Uterus (tissue), 4 donors: Measurements from ENCODE around the gene HERPUD2. TPM values are rescaled to one million over a fixed set of nuclear protein-coding genes. Genes with fewer than 3 reads are reported as not detected.

Experiments used
- DNase-seq, 2 donors: peaks; one replicate each; pipeline ENCODE4 v3.0.0-alpha.2; 2019 to 2020
- H3K27ac ChIP-seq, 2 donors: fragments of 200-600 bp; sonication (generic); 1 replicate in 1 of 2; 2 replicates in 1 of 2; pipeline ENCODE4 v1.5.1; 2016 to 2018
- H3K27me3 ChIP-seq, 2 donors: fragments of 200-600 bp; sonication (generic); one replicate each; pipeline ENCODE4 v1.5.1; 2018 to 2019; ENCODE audit warnings: control low read depth in 1 of 2
- H3K36me3 ChIP-seq, 2 donors: fragments of 200-600 bp; sonication (generic); one replicate each; pipeline ENCODE4 v1.5.1; 2019; ENCODE audit warnings: control low read depth in 1 of 2
- H3K4me1 ChIP-seq, 2 donors: fragments of 200-600 bp; sonication (generic); one replicate each; pipeline ENCODE4 v1.5.1; 2018 to 2019; ENCODE audit warnings: control low read depth in 1 of 2
- H3K4me3 ChIP-seq, 2 donors: fragments of 200-600 bp; sonication (generic); 1 replicate in 1 of 2; 2 replicates in 1 of 2; pipeline ENCODE4 v1.5.1; 2018 to 2019; ENCODE audit warnings: mild to moderate bottlenecking in 1 of 2
- H3K9me3 ChIP-seq, 2 donors: fragments of 200-600 bp; sonication (generic); one replicate each; pipeline ENCODE4 v1.5.1; 2019; ENCODE audit warnings: control low read depth in 1 of 2
- POLR2A ChIP-seq, 2 donors: fragments of 450-650 bp; IDR thresholded peaks; one replicate each; pipeline ENCODE4 v1.6.1; 2016; ENCODE audit warnings: antibody characterized with exemption in 2 of 2, mild to moderate bottlenecking in 1 of 2, moderate library complexity in 1 of 2
- intact Hi-C: fragments of 100-400 bp; cut with DNase I; formaldehyde crosslinking; loops from one replicate; pipeline ENCODE4 v1.15.1; 2023; ENCODE audit warnings: low total_unique reads
- total RNA-seq, 4 donors: library from RNA; depleted of rRNA in 3 of 4; stranded (reverse); fragments of >200 nt in 3 of 4; gene quantifications; one replicate each; pipeline versions ENCODE4 v1.1.0 to v1.2.4, GENCODE V29; 2014 to 2023
- TF ChIP-seq, protein P1 (sequence below), 4 experiments: fragments of 200-600 bp in 2 of 4; fragments of 450-650 bp in 2 of 4; sonication (generic) in 2 of 4; IDR thresholded peaks; one replicate each; pipeline ENCODE4 v1.5.1; 2016 to 2019; ENCODE audit warnings: antibody characterized with exemption in 4 of 4, mild to moderate bottlenecking in 2 of 4, moderate library complexity in 1 of 4
- donor health status: DM: yes; HTN: yes; CAD: no.

The HERPUD2 gene
- total RNA-seq, 4 donors from 2014 or later, result 27.7 to 49.6 (median 40.6) TPM

DNA sequence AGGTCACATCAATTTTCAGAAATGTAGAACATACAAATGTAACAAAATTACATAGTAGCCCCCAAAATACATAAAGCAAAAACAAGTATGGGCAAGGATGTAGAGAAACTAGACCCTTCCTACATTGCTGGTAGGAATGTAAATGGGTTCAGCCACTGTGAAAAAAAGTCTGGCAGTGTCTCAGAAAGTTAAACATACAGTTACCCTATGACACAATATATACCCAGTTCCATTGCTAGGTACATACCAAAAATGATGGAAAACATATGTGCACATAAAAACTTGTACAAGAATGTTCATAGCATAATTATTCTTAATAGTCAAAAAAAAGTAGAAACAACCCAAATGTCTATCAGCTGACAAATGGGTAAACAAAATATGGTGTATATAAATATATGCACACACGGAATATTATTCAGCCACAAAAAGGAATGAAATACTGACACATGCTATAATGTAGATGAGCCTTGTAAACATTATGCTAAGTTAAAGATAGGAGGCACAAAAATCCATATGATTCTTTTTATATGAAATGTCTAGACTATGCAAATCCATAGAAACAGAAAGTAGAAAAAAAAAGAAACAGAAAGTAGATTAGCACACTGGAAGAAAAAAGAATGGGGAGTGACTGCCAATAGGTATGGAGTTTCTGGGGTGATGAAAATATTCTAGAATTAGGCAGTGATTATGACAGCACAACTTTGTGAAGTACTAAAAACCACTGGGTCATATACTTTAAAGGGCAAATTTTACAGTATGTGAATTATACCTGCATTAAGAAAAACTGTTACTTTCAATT is 13.5 kb downstream of the HERPUD2 start:
- no peak overlapping the region for H3K27ac ChIP-seq
- no peak for DNase-seq
- H3K36me3 ChIP-seq, result no peaks in the 10 kb centered on the region
- intact Hi-C loops, result loop anchor here (5.0 kb wide), 1 partner anchor 1346 kb away; no protein-coding TSS in a partner anchor
- no peaks in the 10 kb centered on the region for H3K27me3 ChIP-seq
- H3K4me3 ChIP-seq, result no peak overlapping the region
- TF ChIP-seq, protein P1, sequence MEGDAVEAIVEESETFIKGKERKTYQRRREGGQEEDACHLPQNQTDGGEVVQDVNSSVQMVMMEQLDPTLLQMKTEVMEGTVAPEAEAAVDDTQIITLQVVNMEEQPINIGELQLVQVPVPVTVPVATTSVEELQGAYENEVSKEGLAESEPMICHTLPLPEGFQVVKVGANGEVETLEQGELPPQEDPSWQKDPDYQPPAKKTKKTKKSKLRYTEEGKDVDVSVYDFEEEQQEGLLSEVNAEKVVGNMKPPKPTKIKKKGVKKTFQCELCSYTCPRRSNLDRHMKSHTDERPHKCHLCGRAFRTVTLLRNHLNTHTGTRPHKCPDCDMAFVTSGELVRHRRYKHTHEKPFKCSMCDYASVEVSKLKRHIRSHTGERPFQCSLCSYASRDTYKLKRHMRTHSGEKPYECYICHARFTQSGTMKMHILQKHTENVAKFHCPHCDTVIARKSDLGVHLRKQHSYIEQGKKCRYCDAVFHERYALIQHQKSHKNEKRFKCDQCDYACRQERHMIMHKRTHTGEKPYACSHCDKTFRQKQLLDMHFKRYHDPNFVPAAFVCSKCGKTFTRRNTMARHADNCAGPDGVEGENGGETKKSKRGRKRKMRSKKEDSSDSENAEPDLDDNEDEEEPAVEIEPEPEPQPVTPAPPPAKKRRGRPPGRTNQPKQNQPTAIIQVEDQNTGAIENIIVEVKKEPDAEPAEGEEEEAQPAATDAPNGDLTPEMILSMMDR (IDR thresholded peaks at IDR 0.05), result no peak
- no peak for TF ChIP-seq POLR2A (IDR thresholded peaks at IDR 0.05)
- no peaks in the 10 kb centered on the region for H3K9me3 ChIP-seq
- H3K4me1 ChIP-seq, result peaks cover 0 to 16% of the 10 kb centered on the region in 2 donors

- H3K4me1 ChIP-seq, result peaks cover 0 to 21% of the 10 kb centered on the region in 2 donors
- intact Hi-C loops, result loop anchor here (5.0 kb wide), 1 partner anchor 1347 kb away; no protein-coding TSS in a partner anchor
- DNase-seq, result no peak
- no peaks in the 10 kb centered on the region for H3K36me3 ChIP-seq
- TF ChIP-seq, protein P1 (IDR thresholded peaks at IDR 0.05), result no peak
- TF ChIP-seq POLR2A (IDR thresholded peaks at IDR 0.05), result no peak
- H3K9me3 ChIP-seq, result no peaks in the 10 kb centered on the region
- H3K27me3 ChIP-seq, result no peaks in the 10 kb centered on the region
- no peak overlapping the region for H3K27ac ChIP-seq
- no peak overlapping the region for H3K4me3 ChIP-seq
Measured at GRCh38 chr7:35680403-35681013, 14.4 kb downstream of the HERPUD2 start.

- Histone ChIP-seq H3K9me3 (no peaks in the 10 kb centered on the region), H3K4me3 (no peak overlapping the region), H3K27ac (no peak overlapping the region), H3K27me3 (no peaks in the 10 kb centered on the region), H3K36me3 (no peaks in the 10 kb centered on the region), H3K4me1 (peaks cover 0 to 22% of the 10 kb centered on the region in 2 donors)
- TF ChIP-seq, protein P1 (IDR thresholded peaks at IDR 0.05), result no peak
- no peak for TF ChIP-seq POLR2A (IDR thresholded peaks at IDR 0.05)
- intact Hi-C loops, result no loop called here
- no peak for DNase-seq
Measured at GRCh38 chr7:35677582-35678356, 17.2 kb downstream of the HERPUD2 start.

DNA sequence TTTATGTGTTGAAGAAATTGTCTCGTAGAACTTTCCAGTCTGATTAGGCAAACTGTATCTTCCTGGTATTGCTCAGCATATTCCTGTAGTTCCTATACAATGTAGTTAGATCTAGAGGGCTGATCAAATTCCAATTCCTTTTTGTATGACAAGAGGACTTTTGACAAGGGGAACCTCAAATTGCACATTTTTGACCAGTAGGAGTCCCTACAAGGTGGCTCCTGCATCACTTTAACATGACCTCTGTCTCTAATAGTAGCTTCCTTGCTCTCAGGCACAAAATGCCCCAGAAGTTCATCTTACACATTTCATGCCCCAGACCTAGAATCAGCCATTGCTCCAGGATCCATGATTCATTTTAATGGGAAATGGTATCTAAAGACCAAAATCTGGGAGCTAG is 18.7 kb downstream of the HERPUD2 start:
- H3K27ac ChIP-seq, result no peak overlapping the region
- peaks cover 0 to 26% of the 10 kb centered on the region in 2 donors for H3K4me1 ChIP-seq
- TF ChIP-seq POLR2A (IDR thresholded peaks at IDR 0.05), result no peak
- TF ChIP-seq, protein P1 (IDR thresholded peaks at IDR 0.05), result no peak
- no peak for DNase-seq
- no peak overlapping the region for H3K4me3 ChIP-seq
- H3K9me3 ChIP-seq, result no peaks in the 10 kb centered on the region
- no peaks in the 10 kb centered on the region for H3K36me3 ChIP-seq
- H3K27me3 ChIP-seq, result no peaks in the 10 kb centered on the region
- intact Hi-C loops, result no loop called here
